ENCODE results near the gene ELP5.
A peak's percentile ranks its signal among the peaks of the same experiment; 100 is the strongest.

The ELP5 gene

DNA sequence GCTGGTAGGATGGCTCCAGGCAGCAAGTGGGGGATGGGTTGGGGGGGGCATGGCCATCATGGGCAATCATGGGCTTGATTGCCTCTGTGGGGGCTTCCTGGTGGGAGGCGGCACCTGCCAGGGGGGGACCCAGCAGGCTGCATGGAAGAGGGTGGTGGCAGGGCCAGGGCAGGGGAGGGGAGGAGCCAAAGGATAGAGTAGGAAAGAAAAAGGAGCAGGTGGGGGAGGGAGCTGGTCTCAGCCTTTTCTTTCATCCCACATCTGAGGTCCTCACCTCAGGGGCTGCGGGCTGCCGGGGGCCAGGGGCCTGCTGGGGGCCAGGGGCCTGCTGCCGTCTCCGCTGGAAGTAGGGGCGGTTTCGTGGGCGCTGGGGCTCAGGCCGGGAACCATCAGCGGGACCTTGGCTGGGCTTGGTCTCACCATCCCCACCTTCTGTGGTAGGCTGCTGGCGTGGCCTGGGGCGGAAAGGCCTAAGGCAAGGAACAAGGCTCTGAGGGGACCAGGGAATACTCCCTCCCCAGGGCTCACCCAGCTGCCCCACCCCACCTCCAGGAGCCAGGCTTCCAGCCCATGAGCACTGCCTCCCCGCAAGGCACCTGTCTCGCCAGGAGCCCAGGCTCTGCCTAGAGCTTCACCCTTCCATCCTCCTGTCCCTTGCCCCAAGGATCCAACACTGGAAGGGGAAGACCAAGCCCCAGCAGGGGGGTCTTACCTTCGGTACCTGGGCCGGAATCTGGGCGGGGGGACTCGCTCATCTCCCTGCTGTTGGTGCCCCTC lies 37.4 kb downstream of the ELP5 start:
- DNase-seq = no peak

DNA sequence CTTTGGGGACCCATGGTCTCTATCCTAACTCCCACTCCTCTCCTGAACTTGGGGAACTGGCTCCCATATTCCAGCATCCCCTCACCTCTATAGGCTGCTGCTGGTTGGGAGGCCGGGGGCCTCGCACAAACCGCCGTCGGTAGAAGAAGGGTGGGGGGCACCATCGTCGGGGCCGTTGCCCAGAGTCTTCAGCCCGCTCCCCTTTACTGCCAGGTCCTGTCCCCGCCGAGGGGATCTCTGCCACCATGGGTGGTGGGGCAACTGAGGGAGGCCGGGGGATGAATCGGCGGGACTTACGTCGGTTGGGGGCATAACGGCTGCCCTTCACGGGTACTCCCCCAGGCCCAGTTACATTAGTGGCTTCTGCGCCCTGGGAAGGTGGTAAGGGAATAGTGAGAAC lies 38.2 kb downstream of the ELP5 start:
- DNase-seq = no peak

GRCh38 chr17:7290685-7291084 lies 38.7 kb downstream of the ELP5 start:
- no peak for DNase-seq

DNA sequence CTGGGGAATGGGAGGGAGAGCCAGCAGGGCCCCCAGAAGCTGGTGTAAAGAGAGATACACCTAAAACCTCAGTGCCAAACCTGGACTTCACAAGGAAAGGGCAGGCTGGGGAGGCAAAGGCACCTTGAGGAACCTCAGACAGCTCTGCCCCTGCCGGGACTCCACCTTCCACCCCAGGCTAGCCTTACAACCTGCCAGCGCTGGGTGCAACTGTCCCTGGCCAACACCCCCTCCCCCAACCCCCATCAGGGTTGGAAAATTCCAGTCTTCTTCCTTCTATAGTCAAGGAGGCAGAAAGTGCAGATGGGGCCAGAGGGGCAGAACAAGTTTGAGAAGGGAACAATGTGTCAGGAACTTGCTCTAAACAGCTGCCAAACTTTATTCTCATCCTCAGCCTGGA lies 40.2 kb downstream of the ELP5 start:
- no peak for DNase-seq

DNA sequence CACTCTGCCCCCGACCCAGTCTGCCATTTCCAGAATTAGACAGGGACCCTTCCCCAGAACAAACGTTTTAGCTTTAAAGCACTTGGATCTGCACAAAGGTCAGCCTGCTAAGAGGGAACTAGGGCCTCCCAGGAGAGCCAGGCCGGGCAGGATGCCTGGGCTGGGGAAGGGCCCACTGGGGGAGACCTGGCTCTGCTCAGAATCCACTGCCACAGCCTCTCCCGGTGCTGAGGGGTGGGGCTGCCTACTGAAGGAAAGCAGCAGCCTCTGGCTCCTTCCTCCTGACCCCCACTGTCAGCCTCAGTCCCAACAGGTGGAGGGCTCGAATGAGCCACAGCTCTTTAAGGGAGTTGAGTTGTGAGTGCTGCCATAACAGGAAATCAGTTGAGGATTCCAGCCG lies 40.7 kb downstream of the ELP5 start:
- no peak for DNase-seq

- no peak for DNase-seq
Measured at GRCh38 chr17:7293159-7293558, 41.1 kb downstream of the ELP5 start.

DNA sequence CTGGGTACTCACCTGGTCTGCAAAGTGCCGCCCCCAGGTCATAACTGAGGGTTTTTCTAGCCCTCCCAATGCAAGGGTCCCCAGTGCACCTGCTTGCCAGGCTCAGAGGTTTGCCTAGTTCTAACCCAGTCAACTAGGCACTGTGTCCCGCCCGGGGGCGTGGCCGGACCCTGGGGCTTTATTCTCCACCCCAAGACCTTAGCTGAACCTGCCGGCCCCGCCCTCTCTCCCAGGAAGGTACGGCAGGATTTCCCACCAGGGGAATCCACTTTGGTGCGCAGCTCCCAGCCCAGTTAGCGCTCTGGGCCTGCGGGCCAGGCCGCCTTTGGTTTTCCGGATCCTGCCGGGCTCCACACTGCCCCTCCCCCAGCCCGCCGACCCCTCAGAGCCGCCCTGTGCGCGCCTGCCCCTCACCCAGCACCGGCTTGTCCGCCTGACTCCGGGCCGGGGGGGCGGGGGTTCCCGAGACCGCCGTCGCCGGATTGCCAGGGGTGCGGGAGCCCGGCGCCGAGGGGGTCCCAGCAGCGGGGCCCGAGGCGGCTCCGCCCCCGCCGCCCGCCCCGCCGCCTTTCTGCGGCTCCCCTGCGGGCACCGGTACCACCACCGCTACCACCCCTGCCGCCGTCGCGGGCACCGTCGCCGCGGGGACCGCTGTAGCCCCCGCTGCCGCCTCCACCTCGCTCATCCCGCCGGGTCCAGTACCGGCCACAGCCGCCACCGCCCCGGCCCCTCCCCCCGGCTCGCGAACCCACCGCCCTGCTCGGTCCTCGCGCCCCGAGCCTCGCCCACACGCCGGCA lies 42.0 kb downstream of the ELP5 start:
- peak; percentile 29 to 47 for DNase-seq

GRCh38 chr17:7294614-7295153 lies 42.7 kb downstream of the ELP5 start, which contains the start of gene YBX2:
Gene YBX2, minus strand, starts transcription at chr17:7294639. Its CDS starts 139 bp downstream, at chr17:7294500.
- peak; percentile 81 to 87 for DNase-seq

GRCh38 chr17:7295230-7296180 lies 43.5 kb downstream of the ELP5 start:
- DNase-seq = peak in 1 of 2 experiments; percentile 27

GRCh38 chr17:7296189-7296861 lies 44.3 kb downstream of the ELP5 start:
- DNase-seq = peak; percentile 81 to 86

DNA sequence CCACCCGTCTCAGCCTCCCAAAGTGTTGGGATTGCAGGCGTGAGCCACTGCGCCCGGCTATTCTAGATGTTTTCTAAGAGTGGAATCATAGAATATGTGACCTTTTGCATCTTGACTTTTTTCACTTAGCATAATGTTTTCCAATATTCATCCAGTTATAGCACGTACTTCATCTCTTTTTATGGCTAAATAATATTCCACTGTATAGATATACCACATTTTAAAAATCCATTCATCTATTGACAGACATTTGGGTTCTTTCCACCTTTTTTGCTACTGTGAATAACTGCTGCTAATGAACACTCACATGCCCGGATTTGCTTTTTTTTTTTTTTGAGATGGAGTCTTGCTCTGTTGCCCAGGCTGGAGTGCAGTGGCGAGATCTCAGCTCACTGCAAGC lies 52.2 kb downstream of the ELP5 start:
- DNase-seq = no peak

GRCh38 chr17:7306911-7307685 lies 55.1 kb downstream of the ELP5 start, which contains the start of gene EIF5A:
Gene EIF5A, plus strand, starts transcription at chr17:7307628. Its CDS starts 2,008 bp downstream, at chr17:7309636.
- peak; percentile 100 for DNase-seq

GRCh38 chr17:7307686-7308624 lies 55.9 kb downstream of the ELP5 start:
- DNase-seq = peak; percentile 58 to 62

DNA sequence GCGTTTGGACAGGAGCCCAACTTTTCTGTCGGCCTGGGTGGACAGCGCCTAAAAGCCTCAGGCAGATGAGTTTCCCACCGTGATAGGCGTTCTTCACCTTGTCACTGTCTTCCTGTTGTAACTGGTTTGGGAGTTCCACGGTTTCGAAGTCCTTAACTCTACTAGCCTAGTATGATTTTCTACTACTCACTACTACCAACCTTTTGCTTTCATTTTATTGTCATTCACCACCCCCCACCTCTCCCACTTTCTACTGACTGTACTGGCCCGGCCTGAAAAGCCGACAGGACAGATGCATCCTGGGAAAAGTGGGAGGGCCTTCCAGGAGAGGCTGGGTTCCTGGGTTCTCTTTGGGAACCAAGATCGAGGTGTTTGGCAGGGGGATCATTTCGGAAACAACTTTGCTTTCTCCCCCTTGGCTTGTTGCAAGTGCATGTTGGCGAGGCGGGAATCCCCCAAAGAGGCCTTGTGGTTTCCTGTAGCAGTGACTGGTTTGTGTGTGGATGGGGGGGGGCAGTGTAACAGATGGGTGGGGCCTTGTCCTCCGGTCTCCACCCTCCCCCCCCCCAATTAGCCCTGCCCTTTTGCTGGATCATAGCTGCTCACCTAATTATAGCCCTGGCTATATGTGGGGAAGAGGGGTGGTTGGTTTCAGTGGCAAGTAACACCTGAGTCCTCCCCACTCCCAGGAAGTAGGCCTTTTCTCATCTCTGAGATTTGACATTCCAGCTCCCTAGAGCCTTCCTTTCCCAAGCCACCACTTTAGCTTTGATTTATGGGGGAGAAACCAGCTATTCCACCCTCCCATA lies 56.8 kb downstream of the ELP5 start:
- DNase-seq = peak; percentile 85 to 86
